Measurements from ENCODE around the gene CRYBG1. TPM values are rescaled to one million over a fixed set of nuclear protein-coding genes. Genes with fewer than 3 reads are reported as not detected.

The CRYBG1 gene
- total RNA-seq, 4 donors from 2014 or later = 14.9 to 36.9 (median 20.7) TPM

- TF ChIP-seq CTCF (IDR thresholded peaks at IDR 0.05) = no peak
- no peak for ATAC-seq (ENCODE audit: low FRiP score)
- DNase-seq (ENCODE audit: low spot score) = no peak
These were observed 86.5 kb downstream of the CRYBG1 start for GRCh38 chr6:106446983-106447382.

GRCh38 chr6:106448000-106448426, 87.5 kb downstream of the CRYBG1 start:
- DNase-seq (ENCODE audit: low spot score) (no peak), ATAC-seq (ENCODE audit: low FRiP score) (no peak)
- no peak for TF ChIP-seq CTCF (IDR thresholded peaks at IDR 0.05)

GRCh38 chr6:106450653-106451052, 90.1 kb downstream of the CRYBG1 start:
- no peak for TF ChIP-seq CTCF (IDR thresholded peaks at IDR 0.05)
- no peak for DNase-seq (ENCODE audit: low spot score)
- no peak for ATAC-seq (ENCODE audit: low FRiP score)

- ATAC-seq (ENCODE audit: low FRiP score) = no peak
- no peak for DNase-seq (ENCODE audit: low spot score)
- TF ChIP-seq CTCF (IDR thresholded peaks at IDR 0.05) = no peak
These were observed 90.9 kb downstream of the CRYBG1 start for GRCh38 chr6:106451439-106451838.

- ATAC-seq (ENCODE audit: low FRiP score) (no peak), DNase-seq (ENCODE audit: low spot score) (no peak)
- TF ChIP-seq CTCF (IDR thresholded peaks at IDR 0.05) = no peak
These were observed 92.1 kb downstream of the CRYBG1 start for GRCh38 chr6:106452628-106453027.

GRCh38 chr6:106453756-106454367, 93.3 kb downstream of the CRYBG1 start:
- no peak for TF ChIP-seq CTCF (IDR thresholded peaks at IDR 0.05)
- no peak for DNase-seq (ENCODE audit: low spot score)
- ATAC-seq (ENCODE audit: low FRiP score) = no peak

GRCh38 chr6:106456756-106457155, 96.2 kb downstream of the CRYBG1 start:
- no peak for ATAC-seq (ENCODE audit: low FRiP score)
- no peak for TF ChIP-seq CTCF (IDR thresholded peaks at IDR 0.05)
- DNase-seq (ENCODE audit: low spot score) = no peak

Data from omental fat pad (tissue), 4 donors.